Ishikawa (cell line): ENCODE results near the gene ARFGEF3.

Source experiments
- CEBPB ChIP-seq: IDR thresholded peaks from 2 replicates; pipeline ENCODE4 v1.6.1; 2012
- CREB1 ChIP-seq: IDR thresholded peaks from 2 replicates; pipeline ENCODE4 v1.6.1; 2012; ENCODE audit warnings: low read depth
- EP300 ChIP-seq: IDR thresholded peaks from 2 replicates; pipeline ENCODE4 v1.6.1; 2012; ENCODE audit warnings: borderline replicate concordance
- NFIC ChIP-seq: IDR thresholded peaks from 2 replicates; pipeline ENCODE4 v1.6.1; 2012
- RAD21 ChIP-seq: IDR thresholded peaks from 2 replicates; pipeline ENCODE4 v1.6.1; 2012; ENCODE audit warnings: low read depth
- TAF1 ChIP-seq: IDR thresholded peaks from 2 replicates; pipeline ENCODE4 v1.6.1; 2012; ENCODE audit warnings: low read depth, mild to moderate bottlenecking
- TCF12 ChIP-seq: IDR thresholded peaks from 2 replicates; pipeline ENCODE4 v1.6.1; 2012; ENCODE audit warnings: low read depth
- TEAD4 ChIP-seq: IDR thresholded peaks from 2 replicates; pipeline ENCODE4 v1.6.1; 2012
- YY1 ChIP-seq: IDR thresholded peaks from 2 replicates; pipeline ENCODE4 v1.6.1; 2012; ENCODE audit warnings: low read depth
- TF ChIP-seq, protein P1 (sequence below): IDR thresholded peaks from 2 replicates; pipeline ENCODE4 v1.6.1; 2012; ENCODE audit warnings: low read depth, mild to moderate bottlenecking
- TF ChIP-seq, protein P2 (sequence below): IDR thresholded peaks from 2 replicates; pipeline ENCODE4 v1.6.1; 2012

DNA sequence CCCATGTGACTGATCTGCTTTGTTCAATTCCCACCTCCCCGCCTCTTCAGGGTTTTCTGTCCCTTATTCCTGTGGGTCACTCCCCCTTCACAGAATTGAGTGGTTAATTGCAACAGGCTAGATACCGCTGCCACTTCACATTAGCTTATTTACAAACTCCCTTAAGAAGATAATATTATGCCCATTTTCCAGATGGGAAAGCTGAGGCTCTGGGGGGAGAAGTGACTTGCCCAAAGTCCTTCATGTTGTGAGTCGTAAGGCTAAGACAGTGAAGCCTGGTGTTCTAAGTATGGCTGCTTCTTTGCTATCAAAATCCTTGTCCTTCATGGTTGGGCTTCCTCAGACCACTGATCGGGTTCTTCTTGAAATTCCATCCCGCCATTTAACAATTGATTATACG lies 96.5 kb downstream of the ARFGEF3 start:
- TF ChIP-seq, protein P1, sequence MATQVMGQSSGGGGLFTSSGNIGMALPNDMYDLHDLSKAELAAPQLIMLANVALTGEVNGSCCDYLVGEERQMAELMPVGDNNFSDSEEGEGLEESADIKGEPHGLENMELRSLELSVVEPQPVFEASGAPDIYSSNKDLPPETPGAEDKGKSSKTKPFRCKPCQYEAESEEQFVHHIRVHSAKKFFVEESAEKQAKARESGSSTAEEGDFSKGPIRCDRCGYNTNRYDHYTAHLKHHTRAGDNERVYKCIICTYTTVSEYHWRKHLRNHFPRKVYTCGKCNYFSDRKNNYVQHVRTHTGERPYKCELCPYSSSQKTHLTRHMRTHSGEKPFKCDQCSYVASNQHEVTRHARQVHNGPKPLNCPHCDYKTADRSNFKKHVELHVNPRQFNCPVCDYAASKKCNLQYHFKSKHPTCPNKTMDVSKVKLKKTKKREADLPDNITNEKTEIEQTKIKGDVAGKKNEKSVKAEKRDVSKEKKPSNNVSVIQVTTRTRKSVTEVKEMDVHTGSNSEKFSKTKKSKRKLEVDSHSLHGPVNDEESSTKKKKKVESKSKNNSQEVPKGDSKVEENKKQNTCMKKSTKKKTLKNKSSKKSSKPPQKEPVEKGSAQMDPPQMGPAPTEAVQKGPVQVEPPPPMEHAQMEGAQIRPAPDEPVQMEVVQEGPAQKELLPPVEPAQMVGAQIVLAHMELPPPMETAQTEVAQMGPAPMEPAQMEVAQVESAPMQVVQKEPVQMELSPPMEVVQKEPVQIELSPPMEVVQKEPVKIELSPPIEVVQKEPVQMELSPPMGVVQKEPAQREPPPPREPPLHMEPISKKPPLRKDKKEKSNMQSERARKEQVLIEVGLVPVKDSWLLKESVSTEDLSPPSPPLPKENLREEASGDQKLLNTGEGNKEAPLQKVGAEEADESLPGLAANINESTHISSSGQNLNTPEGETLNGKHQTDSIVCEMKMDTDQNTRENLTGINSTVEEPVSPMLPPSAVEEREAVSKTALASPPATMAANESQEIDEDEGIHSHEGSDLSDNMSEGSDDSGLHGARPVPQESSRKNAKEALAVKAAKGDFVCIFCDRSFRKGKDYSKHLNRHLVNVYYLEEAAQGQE: no peak
- TF ChIP-seq CREB1 (no peak), TEAD4 (no peak), TCF12 (no peak), RAD21 (no peak), TAF1 (no peak), YY1 (no peak), EP300 (no peak), CEBPB (no peak), NFIC (no peak)
- TF ChIP-seq, protein P2, sequence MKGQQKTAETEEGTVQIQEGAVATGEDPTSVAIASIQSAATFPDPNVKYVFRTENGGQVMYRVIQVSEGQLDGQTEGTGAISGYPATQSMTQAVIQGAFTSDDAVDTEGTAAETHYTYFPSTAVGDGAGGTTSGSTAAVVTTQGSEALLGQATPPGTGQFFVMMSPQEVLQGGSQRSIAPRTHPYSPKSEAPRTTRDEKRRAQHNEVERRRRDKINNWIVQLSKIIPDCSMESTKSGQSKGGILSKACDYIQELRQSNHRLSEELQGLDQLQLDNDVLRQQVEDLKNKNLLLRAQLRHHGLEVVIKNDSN: no peak
